ENCODE results near the gene COX4I1. TPM values are rescaled to one million over a fixed set of nuclear protein-coding genes. Genes with fewer than 3 reads are reported as not detected.

Gene COX4I1
- total RNA-seq, 1 experiment from 2014 or later: 506 TPM

DNA sequence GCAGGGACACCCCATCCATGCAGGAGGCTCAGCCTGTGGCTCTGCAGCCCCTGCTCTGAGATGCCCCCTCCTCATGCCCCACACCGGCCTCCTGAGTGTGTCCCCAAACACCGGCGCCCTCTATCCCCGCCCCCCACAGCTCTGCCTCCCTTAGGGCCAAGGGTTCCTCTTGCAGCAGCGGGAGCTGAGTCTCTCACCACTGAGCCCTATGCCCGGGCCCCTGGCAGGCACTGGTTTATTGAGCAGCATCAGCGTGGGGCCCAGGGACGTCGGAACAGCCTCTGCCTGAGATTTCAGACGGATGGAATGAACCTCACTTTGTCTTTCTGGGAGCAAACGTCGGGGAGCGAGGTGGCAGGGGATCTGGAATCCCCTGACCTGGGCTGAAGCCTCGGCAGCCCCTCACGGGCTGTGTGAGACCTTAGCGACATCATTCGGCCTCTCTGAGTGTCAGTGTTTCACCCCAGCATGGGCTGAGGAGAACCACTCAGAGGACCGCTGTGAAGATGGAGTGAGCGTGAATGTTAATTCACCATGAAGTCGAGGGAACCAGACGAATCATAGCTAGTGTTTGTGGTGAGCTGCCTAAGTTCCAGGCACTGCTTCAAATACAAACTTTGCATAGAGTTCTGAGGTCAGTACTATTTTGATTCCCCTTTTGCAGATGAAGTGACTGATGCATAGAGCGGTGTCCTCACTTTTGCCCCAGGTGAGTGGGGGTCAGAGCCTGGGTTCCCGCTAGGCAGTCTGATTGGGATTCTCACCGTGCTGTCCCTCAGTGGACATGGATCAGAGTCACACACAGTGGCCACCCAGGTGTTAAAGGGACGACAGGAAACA lies 43.3 kb upstream of the COX4I1 start:
- Histone ChIP-seq H2AK5ac (ENCODE audit: insufficient read length, low read length) (no peak overlapping the region), H4K8ac (replicated peaks; ENCODE audit: insufficient read length, low read depth, low read length) (no peak overlapping the region), H3K4me2 (ENCODE audit: insufficient read depth, insufficient read length, low read length) (no peak overlapping the region), H3K9me3 (ENCODE audit: control insufficient read depth, low read depth, low read length) (no peaks in the 10 kb centered on the region), H3K27me3 (ENCODE audit: insufficient read depth, low read length) (no peaks in the 10 kb centered on the region; the same call in 1 of the 2 replicates), H2BK15ac (ENCODE audit: low read depth, low read length) (no peak overlapping the region), H3K56ac (ENCODE audit: insufficient read length, low read depth, low read length) (no peak overlapping the region), H3K18ac (ENCODE audit: insufficient read length, low read depth, low read length) (no peak overlapping the region), H3K9ac (ENCODE audit: extremely low read depth, insufficient read length, low read length) (no peak overlapping the region), H2BK5ac (ENCODE audit: insufficient read length, low read length) (no peak overlapping the region), H3K79me1 (ENCODE audit: insufficient read depth, low read depth, low read length, poor library complexity, severe bottlenecking) (no peaks in the 10 kb centered on the region), H3K4ac (ENCODE audit: low read depth, low read length) (no peak overlapping the region), H4K91ac (ENCODE audit: insufficient read length, low read depth, low read length) (no peak overlapping the region), H3K4me1 (ENCODE audit: insufficient read depth, low read length) (no peaks in the 10 kb centered on the region; the same call in 1 of the 2 replicates), H3K23ac (ENCODE audit: insufficient read length, low read depth, low read length) (no peak overlapping the region), H4K5ac (ENCODE audit: insufficient read length, low read depth, low read length) (no peak overlapping the region), H3T11ph (ENCODE audit: low read length) (no peak overlapping the region), H2BK20ac (ENCODE audit: low read depth, low read length, poor library complexity, severe bottlenecking) (no peak overlapping the region), H3K23me2 (ENCODE audit: insufficient read length, low read depth, low read length, poor library complexity, severe bottlenecking) (no peaks in the 10 kb centered on the region), H2BK120ac (ENCODE audit: low read depth, low read length, poor library complexity, severe bottlenecking) (no peak overlapping the region), H3K14ac (ENCODE audit: insufficient read depth, low read length) (no peak overlapping the region; the same call in 1 of the 2 replicates), H3K79me2 (ENCODE audit: insufficient read depth, low read length) (no peaks in the 10 kb centered on the region), H2BK12ac (ENCODE audit: insufficient read length, low read depth, low read length) (no peak overlapping the region), H2AFZ (ENCODE audit: low read length) (no peak overlapping the region), H4K20me1 (ENCODE audit: control insufficient read depth, insufficient read depth, insufficient read length) (no peaks in the 10 kb centered on the region), H3K27ac (ENCODE audit: insufficient read length, low read depth, low read length) (no peak overlapping the region)
- Mint-ChIP-seq H3K4me3 (no peak overlapping the region), H3K36me3 (ENCODE audit: insufficient read depth in 1 of 3, low read depth in 3 of 3) (no peaks in the 10 kb centered on the region), H3K4me1 (peaks cover 26 to 32% of the 10 kb centered on the region in 2 experiments), H3K27me3 (ENCODE audit: low read depth) (peaks cover 31% of the 10 kb centered on the region), H3K27ac (0 out of 7 replicates have a peak overlapping the region, but pooled peaks of 1 of the 3 experiments have one; percentile 53), H3K9me3 (no peaks in the 10 kb centered on the region)
- TF ChIP-seq, protein P1, sequence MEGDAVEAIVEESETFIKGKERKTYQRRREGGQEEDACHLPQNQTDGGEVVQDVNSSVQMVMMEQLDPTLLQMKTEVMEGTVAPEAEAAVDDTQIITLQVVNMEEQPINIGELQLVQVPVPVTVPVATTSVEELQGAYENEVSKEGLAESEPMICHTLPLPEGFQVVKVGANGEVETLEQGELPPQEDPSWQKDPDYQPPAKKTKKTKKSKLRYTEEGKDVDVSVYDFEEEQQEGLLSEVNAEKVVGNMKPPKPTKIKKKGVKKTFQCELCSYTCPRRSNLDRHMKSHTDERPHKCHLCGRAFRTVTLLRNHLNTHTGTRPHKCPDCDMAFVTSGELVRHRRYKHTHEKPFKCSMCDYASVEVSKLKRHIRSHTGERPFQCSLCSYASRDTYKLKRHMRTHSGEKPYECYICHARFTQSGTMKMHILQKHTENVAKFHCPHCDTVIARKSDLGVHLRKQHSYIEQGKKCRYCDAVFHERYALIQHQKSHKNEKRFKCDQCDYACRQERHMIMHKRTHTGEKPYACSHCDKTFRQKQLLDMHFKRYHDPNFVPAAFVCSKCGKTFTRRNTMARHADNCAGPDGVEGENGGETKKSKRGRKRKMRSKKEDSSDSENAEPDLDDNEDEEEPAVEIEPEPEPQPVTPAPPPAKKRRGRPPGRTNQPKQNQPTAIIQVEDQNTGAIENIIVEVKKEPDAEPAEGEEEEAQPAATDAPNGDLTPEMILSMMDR (conservative IDR thresholded peaks at IDR 0.05): no peak
- DNase-seq: no peak
- WGBS (ENCODE audit: extremely low coverage, insufficient read length, low lambda C conversion rate): no CpG with 5 or more reads among the region's 25 CpGs

All from H9 (cell line).